HepG2 (cell line): ENCODE results near the gene SMIM44. TPM values are rescaled to one million over a fixed set of nuclear protein-coding genes. Genes with fewer than 3 reads are reported as not detected.

ENCODE experiments used
- GATAD2A ChIP-seq: IDR thresholded peaks from 2 replicates; pipeline ENCODE4 v1.6.1; 2016
- HNRNPK ChIP-seq: fragments of 200-400 bp; formaldehyde crosslinking; IDR thresholded peaks from 2 replicates; pipeline ENCODE4 v1.6.1; 2018; ENCODE audit warnings: low read length, low read depth, moderate library complexity, mild to moderate bottlenecking; ENCODE audit not compliant: poor library complexity, severe bottlenecking
- KDM3A ChIP-seq: IDR thresholded peaks from 2 replicates; pipeline ENCODE4 v1.6.1; 2018; ENCODE audit warnings: low read depth, missing compliant biosample characterization
- PHF20 ChIP-seq: sonication (generic); formaldehyde crosslinking; IDR thresholded peaks from 2 replicates; pipeline ENCODE4 v1.5.0; 2020; ENCODE audit warnings: mild to moderate bottlenecking, missing genetic modification reagents
- RCOR2 ChIP-seq: IDR thresholded peaks from 2 replicates; pipeline ENCODE4 v1.6.1; 2016; ENCODE audit warnings: missing biosample characterization, missing genetic modification reagents
- SMARCE1 ChIP-seq: fragments of 450-650 bp; IDR thresholded peaks from 2 replicates; pipeline ENCODE4 v1.6.1; 2017; ENCODE audit warnings: borderline replicate concordance
- ZMYM4 ChIP-seq: sonication (generic); formaldehyde crosslinking; IDR thresholded peaks from 2 replicates; pipeline ENCODE4 v1.8.1; 2023; ENCODE audit warnings: mild to moderate bottlenecking, missing genetic modification reagents
- ZNF292 ChIP-seq: sonication (generic); formaldehyde crosslinking; IDR thresholded peaks from 2 replicates; pipeline ENCODE4 v1.8.1; 2022; ENCODE audit warnings: mild to moderate bottlenecking, low read depth, missing genetic modification reagents, borderline replicate concordance
- ZNF432 ChIP-seq: sonication (generic); formaldehyde crosslinking; IDR thresholded peaks from 2 replicates; pipeline ENCODE4 v1.5.0; 2020; ENCODE audit warnings: missing genetic modification reagents, mild to moderate bottlenecking, borderline replicate concordance
- ZNF572 ChIP-seq: sonication (generic); formaldehyde crosslinking; IDR thresholded peaks from 2 replicates; pipeline ENCODE4 v1.5.1; 2020; ENCODE audit warnings: mild to moderate bottlenecking, missing genetic modification reagents
- ZNF577 ChIP-seq: sonication (generic); formaldehyde crosslinking; IDR thresholded peaks from 2 replicates; pipeline ENCODE4 v1.4.0; 2020; ENCODE audit warnings: mild to moderate bottlenecking, low read depth, missing genetic modification reagents, borderline replicate concordance
- ZNF619 ChIP-seq: sonication (generic); formaldehyde crosslinking; IDR thresholded peaks from 2 replicates; pipeline ENCODE4 v1.4.0; 2020; ENCODE audit warnings: mild to moderate bottlenecking, missing genetic modification reagents
- ZNF687 ChIP-seq: sonication (generic); formaldehyde crosslinking; IDR thresholded peaks from 2 replicates; pipeline ENCODE4 v1.5.1; 2020; ENCODE audit warnings: mild to moderate bottlenecking, missing genetic modification reagents, moderate library complexity
- ZNF746 ChIP-seq: sonication (generic); formaldehyde crosslinking; IDR thresholded peaks from 2 replicates; pipeline ENCODE4 v1.8.0; 2022; ENCODE audit warnings: mild to moderate bottlenecking, missing genetic modification reagents
- ZNF772 ChIP-seq: sonication (generic); formaldehyde crosslinking; IDR thresholded peaks from 2 replicates; pipeline ENCODE4 v1.5.0; 2020; ENCODE audit warnings: mild to moderate bottlenecking, missing genetic modification reagents
- ZSCAN20 ChIP-seq: sonication (generic); formaldehyde crosslinking; IDR thresholded peaks from 2 replicates; pipeline ENCODE4 v1.4.0; 2020; ENCODE audit warnings: missing genetic modification reagents, mild to moderate bottlenecking, borderline replicate concordance
- polyA plus RNA-seq, 8 experiments: library from polyadenylated mRNA; depleted of rRNA in 3 of 8; stranded (reverse) in 7 of 8; unstranded in 1 of 8; fragments of >200 nt; fragmentation: Illumina TruSeq in 4 of 8; extraction: Trizol in 4 of 8; gene quantifications; 2 replicates each; pipeline versions ENCODE4 v1.2.1 to v1.2.3, GENCODE V29; 2011 to 2016; ENCODE audit warnings: low read depth in 4 of 8, missing spikeins in 1 of 8, mixed read lengths in 1 of 8; ENCODE audit not compliant: insufficient read depth in 1 of 8
- total RNA-seq, 5 experiments: library from RNA; depleted of rRNA; stranded (reverse); fragments of >200 nt; fragmentation: Illumina TruSeq; extraction: Trizol; gene quantifications; 2 replicates each; pipeline ENCODE4 v1.2.3, GENCODE V29; 2016; ENCODE audit warnings: low read depth in 1 of 5
- TF ChIP-seq, protein P1 (sequence below): sonication (generic); formaldehyde crosslinking; IDR thresholded peaks from 2 replicates; pipeline ENCODE4 v1.4.0; 2020; ENCODE audit warnings: mild to moderate bottlenecking, missing genetic modification reagents, borderline replicate concordance
- TF ChIP-seq, protein P2 (sequence below): sonication (generic); formaldehyde crosslinking; IDR thresholded peaks from 2 replicates; pipeline ENCODE4 v1.4.0; 2020; ENCODE audit warnings: missing genetic modification reagents

Gene SMIM44
- total and polyA plus RNA-seq, 2 of the 13 experiments (the other 11 are each of a cell fraction or from before 2014, with no cell fraction given) = not detected

DNA sequence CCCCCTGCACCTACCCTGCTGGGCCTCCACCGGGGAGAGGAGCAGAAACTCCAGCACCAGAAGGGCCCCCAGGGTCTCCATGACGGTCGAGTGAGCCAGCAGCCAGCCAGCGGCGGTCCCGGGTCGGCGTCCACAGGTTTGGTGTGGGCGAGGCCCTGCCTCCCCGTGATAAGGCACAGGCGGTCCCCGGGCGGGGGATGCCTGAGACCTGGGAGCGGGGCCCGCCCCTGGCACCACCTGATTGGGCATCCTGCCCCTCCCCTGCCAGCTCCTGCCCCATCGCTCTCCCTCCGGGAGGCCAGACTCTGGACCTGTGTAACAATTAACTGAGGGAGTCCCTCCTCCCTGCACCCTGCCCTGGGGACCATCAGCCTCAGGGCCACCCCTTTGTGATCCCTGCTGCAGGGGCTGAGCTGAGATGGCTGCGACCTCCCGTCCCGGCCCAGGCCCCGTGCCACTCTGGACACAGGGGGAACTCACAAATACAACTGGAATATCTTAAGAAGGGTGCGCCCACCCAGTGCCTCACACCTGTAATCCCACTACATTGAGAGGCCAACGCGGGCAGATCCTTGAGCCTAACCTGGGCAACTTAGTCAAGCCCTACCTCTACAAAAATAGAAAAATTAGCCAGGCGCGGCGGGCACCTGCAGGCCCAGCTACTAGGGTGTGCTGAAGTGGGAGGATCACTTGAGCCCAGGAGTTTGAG lies 2.7 kb downstream of the SMIM44 start, which contains the start of gene SMIM24 (continued):
- peak; percentile 91 for TF ChIP-seq ZNF292 (CRISPR knock-in tag)
- TF ChIP-seq PHF20 (CRISPR knock-in tag) = peak; percentile 52; the same call in 1 of the 2 replicates
- TF ChIP-seq ZNF772 (CRISPR knock-in tag) = peak; percentile 44; the same call in 1 of the 2 replicates
- no peak; the same call in 1 of the 2 replicates for TF ChIP-seq KDM3A (CRISPR knock-in tag)
- TF ChIP-seq ZNF572 = peak; percentile 45; the same call in 1 of the 2 replicates
- TF ChIP-seq ZNF432 (CRISPR knock-in tag) = no peak
- no peak for TF ChIP-seq ZNF577 (CRISPR knock-in tag)
- TF ChIP-seq HNRNPK = no peak
- 0 out of 2 replicates have a peak, but pooled peaks have one; percentile 21 for TF ChIP-seq ZNF746 (CRISPR knock-in tag)
- TF ChIP-seq, protein P1, sequence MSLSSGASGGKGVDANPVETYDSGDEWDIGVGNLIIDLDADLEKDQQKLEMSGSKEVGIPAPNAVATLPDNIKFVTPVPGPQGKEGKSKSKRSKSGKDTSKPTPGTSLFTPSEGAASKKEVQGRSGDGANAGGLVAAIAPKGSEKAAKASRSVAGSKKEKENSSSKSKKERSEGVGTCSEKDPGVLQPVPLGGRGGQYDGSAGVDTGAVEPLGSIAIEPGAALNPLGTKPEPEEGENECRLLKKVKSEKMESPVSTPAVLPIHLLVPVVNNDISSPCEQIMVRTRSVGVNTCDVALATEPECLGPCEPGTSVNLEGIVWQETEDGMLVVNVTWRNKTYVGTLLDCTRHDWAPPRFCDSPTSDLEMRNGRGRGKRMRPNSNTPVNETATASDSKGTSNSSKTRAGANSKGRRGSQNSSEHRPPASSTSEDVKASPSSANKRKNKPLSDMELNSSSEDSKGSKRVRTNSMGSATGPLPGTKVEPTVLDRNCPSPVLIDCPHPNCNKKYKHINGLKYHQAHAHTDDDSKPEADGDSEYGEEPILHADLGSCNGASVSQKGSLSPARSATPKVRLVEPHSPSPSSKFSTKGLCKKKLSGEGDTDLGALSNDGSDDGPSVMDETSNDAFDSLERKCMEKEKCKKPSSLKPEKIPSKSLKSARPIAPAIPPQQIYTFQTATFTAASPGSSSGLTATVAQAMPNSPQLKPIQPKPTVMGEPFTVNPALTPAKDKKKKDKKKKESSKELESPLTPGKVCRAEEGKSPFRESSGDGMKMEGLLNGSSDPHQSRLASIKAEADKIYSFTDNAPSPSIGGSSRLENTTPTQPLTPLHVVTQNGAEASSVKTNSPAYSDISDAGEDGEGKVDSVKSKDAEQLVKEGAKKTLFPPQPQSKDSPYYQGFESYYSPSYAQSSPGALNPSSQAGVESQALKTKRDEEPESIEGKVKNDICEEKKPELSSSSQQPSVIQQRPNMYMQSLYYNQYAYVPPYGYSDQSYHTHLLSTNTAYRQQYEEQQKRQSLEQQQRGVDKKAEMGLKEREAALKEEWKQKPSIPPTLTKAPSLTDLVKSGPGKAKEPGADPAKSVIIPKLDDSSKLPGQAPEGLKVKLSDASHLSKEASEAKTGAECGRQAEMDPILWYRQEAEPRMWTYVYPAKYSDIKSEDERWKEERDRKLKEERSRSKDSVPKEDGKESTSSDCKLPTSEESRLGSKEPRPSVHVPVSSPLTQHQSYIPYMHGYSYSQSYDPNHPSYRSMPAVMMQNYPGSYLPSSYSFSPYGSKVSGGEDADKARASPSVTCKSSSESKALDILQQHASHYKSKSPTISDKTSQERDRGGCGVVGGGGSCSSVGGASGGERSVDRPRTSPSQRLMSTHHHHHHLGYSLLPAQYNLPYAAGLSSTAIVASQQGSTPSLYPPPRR (CRISPR knock-in tag) = peak; percentile 20; the same call in 1 of the 2 replicates
- peak; percentile 77 for TF ChIP-seq ZNF687 (CRISPR knock-in tag)
- TF ChIP-seq GATAD2A (CRISPR knock-in tag) = 0 out of 2 replicates have a peak, but pooled peaks have one; percentile 17
- TF ChIP-seq RCOR2 (CRISPR knock-in tag) = 0 out of 2 replicates have a peak, but pooled peaks have one; percentile 26
- TF ChIP-seq ZNF619 (CRISPR knock-in tag) = peak; percentile 26; the same call in 1 of the 2 replicates
- no peak for TF ChIP-seq SMARCE1
- TF ChIP-seq ZSCAN20 (CRISPR knock-in tag) = no peak
- peak; percentile 18; the same call in 1 of the 2 replicates for TF ChIP-seq ZMYM4 (CRISPR knock-in tag)
- TF ChIP-seq, protein P2, sequence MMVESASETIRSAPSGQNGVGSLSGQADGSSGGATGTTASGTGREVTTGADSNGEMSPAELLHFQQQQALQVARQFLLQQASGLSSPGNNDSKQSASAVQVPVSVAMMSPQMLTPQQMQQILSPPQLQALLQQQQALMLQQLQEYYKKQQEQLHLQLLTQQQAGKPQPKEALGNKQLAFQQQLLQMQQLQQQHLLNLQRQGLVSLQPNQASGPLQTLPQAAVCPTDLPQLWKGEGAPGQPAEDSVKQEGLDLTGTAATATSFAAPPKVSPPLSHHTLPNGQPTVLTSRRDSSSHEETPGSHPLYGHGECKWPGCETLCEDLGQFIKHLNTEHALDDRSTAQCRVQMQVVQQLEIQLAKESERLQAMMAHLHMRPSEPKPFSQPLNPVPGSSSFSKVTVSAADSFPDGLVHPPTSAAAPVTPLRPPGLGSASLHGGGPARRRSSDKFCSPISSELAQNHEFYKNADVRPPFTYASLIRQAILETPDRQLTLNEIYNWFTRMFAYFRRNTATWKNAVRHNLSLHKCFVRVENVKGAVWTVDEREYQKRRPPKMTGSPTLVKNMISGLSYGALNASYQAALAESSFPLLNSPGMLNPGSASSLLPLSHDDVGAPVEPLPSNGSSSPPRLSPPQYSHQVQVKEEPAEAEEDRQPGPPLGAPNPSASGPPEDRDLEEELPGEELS (CRISPR knock-in tag) = 0 out of 2 replicates have a peak, but pooled peaks have one; percentile 27
